Measurements from ENCODE around the gene CDV3.

The CDV3 gene

GRCh38 chr3:133591271-133591742 lies 17.8 kb downstream of the CDV3 start:
- no peak for DNase-seq (ENCODE audit: low read depth)
- no peak overlapping the region for H3K4me3 ChIP-seq (ENCODE audit: low read length)
- TF ChIP-seq CTCF (conservative IDR thresholded peaks at IDR 0.05; ENCODE audit: low read depth, low read length): no peak

- no peak for DNase-seq (ENCODE audit: low read depth)
These were observed 19.4 kb downstream of the CDV3 start for GRCh38 chr3:133592843-133593242.

GRCh38 chr3:133593243-133593642 lies 19.8 kb downstream of the CDV3 start:
- no peak overlapping the region for H3K4me3 ChIP-seq (ENCODE audit: low read length)
- TF ChIP-seq CTCF (conservative IDR thresholded peaks at IDR 0.05; ENCODE audit: low read depth, low read length): no peak
- no peak for DNase-seq (ENCODE audit: low read depth)

More at GRCh38 chr3:133592843-133593242, 19.4 kb downstream of the CDV3 start:
- no peak for TF ChIP-seq CTCF (conservative IDR thresholded peaks at IDR 0.05; ENCODE audit: low read depth, low read length)
- no peak overlapping the region for H3K4me3 ChIP-seq (ENCODE audit: low read length)

- TF ChIP-seq CTCF (conservative IDR thresholded peaks at IDR 0.05; ENCODE audit: low read depth, low read length): no peak
- peak; percentile 35 for DNase-seq (ENCODE audit: low read depth)
- H3K4me3 ChIP-seq (ENCODE audit: low read length): no peak overlapping the region
These were observed 21.9 kb downstream of the CDV3 start for GRCh38 chr3:133595341-133595740.

GRCh38 chr3:133598405-133598804 lies 24.9 kb downstream of the CDV3 start:
- TF ChIP-seq CTCF (conservative IDR thresholded peaks at IDR 0.05; ENCODE audit: low read depth, low read length): no peak
- H3K4me3 ChIP-seq (ENCODE audit: low read length): no peak overlapping the region
- no peak for DNase-seq (ENCODE audit: low read depth)

GRCh38 chr3:133599280-133599679 lies 25.8 kb downstream of the CDV3 start:
- TF ChIP-seq CTCF (conservative IDR thresholded peaks at IDR 0.05; ENCODE audit: low read depth, low read length): no peak
- no peak overlapping the region for H3K4me3 ChIP-seq (ENCODE audit: low read length)
- DNase-seq (ENCODE audit: low read depth): no peak

GRCh38 chr3:133600572-133601081 lies 27.1 kb downstream of the CDV3 start:
- DNase-seq (ENCODE audit: low read depth): no peak
- no peak overlapping the region for H3K4me3 ChIP-seq (ENCODE audit: low read length)
- no peak for TF ChIP-seq CTCF (conservative IDR thresholded peaks at IDR 0.05; ENCODE audit: low read depth, low read length)

Data from retinal pigment epithelial cell (primary cell).